Measurements from ENCODE around the gene SELENOV.

Gene SELENOV

DNA sequence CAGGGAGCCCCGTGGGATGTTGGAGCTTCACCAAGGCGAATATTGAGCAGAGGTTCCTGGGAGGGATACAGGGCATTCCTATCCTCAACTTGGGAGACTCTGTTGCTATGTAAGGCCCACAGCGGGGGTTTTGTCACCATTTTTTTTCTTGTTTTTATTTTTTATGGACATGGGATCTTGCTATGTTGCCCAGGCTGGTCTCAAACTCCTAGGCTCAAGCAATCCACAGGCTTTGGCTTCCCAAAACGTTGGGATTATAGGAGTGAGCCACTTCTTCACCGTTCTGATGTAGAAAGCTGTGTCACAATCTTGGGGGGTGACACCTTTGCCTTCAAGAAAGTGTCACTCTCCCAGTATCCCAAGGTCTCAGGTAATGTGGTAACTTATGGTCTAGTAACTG lies 13.6 kb upstream of the SELENOV start:
- FAIRE-seq (no peak), DNase-seq (ENCODE audit: insufficient read length, low spot score) (no peak)
- TF ChIP-seq, protein P1, sequence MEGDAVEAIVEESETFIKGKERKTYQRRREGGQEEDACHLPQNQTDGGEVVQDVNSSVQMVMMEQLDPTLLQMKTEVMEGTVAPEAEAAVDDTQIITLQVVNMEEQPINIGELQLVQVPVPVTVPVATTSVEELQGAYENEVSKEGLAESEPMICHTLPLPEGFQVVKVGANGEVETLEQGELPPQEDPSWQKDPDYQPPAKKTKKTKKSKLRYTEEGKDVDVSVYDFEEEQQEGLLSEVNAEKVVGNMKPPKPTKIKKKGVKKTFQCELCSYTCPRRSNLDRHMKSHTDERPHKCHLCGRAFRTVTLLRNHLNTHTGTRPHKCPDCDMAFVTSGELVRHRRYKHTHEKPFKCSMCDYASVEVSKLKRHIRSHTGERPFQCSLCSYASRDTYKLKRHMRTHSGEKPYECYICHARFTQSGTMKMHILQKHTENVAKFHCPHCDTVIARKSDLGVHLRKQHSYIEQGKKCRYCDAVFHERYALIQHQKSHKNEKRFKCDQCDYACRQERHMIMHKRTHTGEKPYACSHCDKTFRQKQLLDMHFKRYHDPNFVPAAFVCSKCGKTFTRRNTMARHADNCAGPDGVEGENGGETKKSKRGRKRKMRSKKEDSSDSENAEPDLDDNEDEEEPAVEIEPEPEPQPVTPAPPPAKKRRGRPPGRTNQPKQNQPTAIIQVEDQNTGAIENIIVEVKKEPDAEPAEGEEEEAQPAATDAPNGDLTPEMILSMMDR (IDR thresholded peaks at IDR 0.05; ENCODE audit: insufficient read depth, missing control alignments), result no peak

DNA sequence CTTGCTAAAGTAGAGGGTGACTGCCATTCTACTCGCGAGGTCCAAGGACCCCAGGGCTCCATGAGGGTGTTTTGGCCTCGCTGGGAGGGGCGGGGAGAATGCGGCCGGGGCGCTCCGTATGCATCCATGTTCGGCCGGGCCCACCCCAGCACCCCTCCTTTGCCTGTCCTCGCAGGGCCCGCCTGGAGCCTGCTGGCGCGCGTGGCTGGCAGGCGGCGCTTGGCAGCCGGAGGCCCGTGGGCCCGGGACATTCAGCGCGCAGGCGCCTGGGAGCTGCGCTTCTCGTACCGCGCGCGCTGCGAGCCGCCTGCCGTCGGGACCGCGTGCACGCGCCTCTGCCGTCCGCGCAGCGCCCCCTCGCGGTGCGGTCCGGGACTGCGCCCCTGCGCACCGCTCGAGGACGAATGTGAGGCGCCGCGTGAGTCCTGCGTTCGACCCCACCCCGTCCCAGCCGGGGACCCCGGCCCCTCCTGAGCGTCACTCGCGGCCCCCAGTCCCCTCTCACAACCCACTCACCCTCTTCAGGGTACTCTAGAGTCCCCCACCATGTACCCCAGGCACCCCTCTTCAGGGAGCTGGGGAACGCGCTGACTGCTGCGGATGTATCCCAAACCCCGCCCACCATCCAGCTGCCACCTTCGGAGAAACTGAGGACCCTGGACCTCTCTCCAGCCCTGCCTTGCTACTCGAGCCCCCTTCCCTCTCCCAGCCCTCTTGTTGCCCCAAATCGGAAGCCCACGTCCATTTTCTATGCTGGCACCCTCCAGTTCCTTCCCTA lies 12.1 kb upstream of the SELENOV start:
- DNase-seq (ENCODE audit: insufficient read length, low spot score), result peak; percentile 79
- TF ChIP-seq, protein P1 (IDR thresholded peaks at IDR 0.05; ENCODE audit: insufficient read depth, missing control alignments), result peak; percentile 53
- FAIRE-seq, result no peak

DNA sequence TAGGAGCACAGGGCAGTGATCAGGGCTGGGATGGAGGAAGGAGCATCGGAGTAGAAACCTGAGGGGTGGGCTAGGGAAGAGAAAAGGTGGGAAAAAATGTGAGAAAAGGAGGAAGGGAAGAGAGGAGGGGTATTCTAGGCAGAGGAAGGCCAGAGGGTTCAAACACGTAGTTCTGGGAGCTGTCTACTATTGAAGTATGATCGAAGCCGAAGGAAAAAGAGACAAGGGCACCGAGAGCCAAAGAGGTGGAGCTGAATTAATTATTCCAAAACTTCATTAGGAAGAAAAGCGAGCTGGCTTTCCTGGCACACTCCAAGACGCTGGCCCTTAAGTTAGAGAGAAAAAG lies 8.4 kb upstream of the SELENOV start:
- DNase-seq (ENCODE audit: insufficient read length, low spot score), result no peak
- FAIRE-seq, result no peak
- TF ChIP-seq, protein P1 (IDR thresholded peaks at IDR 0.05; ENCODE audit: insufficient read depth, missing control alignments), result no peak

DNA sequence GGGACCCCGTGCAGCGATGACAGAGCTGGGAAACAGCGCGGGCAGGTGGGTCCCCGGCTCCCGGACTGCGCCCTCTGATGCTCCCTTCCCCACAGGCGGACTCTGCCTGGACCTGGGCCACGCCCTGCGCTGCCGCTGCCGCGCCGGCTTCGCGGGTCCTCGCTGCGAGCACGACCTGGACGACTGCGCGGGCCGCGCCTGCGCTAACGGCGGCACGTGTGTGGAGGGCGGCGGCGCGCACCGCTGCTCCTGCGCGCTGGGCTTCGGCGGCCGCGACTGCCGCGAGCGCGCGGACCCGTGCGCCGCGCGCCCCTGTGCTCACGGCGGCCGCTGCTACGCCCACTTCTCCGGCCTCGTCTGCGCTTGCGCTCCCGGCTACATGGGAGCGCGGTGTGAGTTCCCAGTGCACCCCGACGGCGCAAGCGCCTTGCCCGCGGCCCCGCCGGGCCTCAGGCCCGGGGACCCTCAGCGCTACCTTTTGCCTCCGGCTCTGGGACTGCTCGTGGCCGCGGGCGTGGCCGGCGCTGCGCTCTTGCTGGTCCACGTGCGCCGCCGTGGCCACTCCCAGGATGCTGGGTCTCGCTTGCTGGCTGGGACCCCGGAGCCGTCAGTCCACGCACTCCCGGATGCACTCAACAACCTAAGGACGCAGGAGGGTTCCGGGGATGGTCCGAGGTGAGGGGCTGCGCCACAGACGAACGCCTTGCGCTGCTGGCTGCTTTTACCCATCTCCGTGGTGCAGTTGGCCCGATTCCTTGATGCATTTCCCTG lies 7.8 kb upstream of the SELENOV start:
- FAIRE-seq, result no peak
- TF ChIP-seq, protein P1 (IDR thresholded peaks at IDR 0.05; ENCODE audit: insufficient read depth, missing control alignments), result no peak

DNA sequence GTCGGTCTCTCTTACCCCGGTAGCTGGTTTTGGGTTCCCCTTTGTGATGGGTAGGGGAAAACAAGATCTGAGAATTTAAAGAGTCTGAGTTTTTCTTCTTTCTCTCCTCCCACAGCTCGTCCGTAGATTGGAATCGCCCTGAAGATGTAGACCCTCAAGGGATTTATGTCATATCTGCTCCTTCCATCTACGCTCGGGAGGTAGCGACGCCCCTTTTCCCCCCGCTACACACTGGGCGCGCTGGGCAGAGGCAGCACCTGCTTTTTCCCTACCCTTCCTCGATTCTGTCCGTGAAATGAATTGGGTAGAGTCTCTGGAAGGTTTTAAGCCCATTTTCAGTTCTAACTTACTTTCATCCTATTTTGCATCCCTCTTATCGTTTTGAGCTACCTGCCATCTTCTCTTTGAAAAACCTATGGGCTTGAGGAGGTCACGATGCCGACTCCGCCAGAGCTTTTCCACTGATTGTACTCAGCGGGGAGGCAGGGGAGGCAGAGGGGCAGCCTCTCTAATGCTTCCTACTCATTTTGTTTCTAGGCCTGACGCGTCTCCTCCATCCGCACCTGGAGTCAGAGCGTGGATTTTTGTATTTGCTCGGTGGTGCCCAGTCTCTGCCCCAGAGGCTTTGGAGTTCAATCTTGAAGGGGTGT lies 7.1 kb upstream of the SELENOV start:
- DNase-seq (ENCODE audit: insufficient read length, low spot score) (no peak), FAIRE-seq (no peak)
- TF ChIP-seq, protein P1 (IDR thresholded peaks at IDR 0.05; ENCODE audit: insufficient read depth, missing control alignments), result no peak

More for the DNA sequence above, 7.8 kb upstream of the SELENOV start:
- DNase-seq (ENCODE audit: insufficient read length, low spot score), result peak; percentile 89

DNA sequence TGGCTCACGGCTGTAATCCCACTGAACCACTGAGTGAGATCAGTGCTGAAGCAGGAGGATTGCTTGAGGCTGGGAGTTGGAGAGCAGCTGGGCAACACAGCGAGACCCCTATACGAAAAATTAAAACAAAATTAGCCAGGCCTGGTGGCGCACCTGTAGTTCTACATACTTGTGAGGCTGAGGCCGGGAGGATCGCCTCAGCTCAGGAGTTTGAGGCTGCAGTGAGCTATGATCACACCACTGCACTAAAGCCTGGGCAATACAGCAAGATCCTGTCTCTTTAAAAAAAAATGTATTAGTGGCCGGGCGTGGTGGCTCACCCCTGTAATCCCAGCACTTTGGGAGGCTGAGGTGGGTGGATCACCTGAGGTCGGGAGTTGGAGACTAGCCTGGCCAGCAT lies 6.3 kb upstream of the SELENOV start:
- FAIRE-seq, result no peak
- DNase-seq (ENCODE audit: insufficient read length, low spot score), result no peak
- TF ChIP-seq, protein P1 (IDR thresholded peaks at IDR 0.05; ENCODE audit: insufficient read depth, missing control alignments), result no peak
